22Rv1 (cell line): Measurements from ENCODE around the gene PKIB.

ENCODE experiments used
- H3K27ac ChIP-seq: fragments of 450-650 bp; 2 replicates; pipeline ENCODE4 v1.5.1; 2017
- CTCF ChIP-seq: fragments of 450-650 bp; IDR thresholded peaks from 2 replicates; pipeline ENCODE4 v1.5.1; 2017; ENCODE audit warnings: mild to moderate bottlenecking
- ZFX ChIP-seq: fragments of 450-650 bp; IDR thresholded peaks from 2 replicates; pipeline ENCODE4 v1.6.1; 2017; ENCODE audit warnings: antibody characterized with exemption, borderline replicate concordance

PKIB gene

GRCh38 chr6:122663981-122664380 is 53.8 kb downstream of the PKIB start:
- TF ChIP-seq CTCF (no peak), ZFX (no peak)
- no peak overlapping the region for H3K27ac ChIP-seq

GRCh38 chr6:122665929-122666328 is 55.7 kb downstream of the PKIB start:
- H3K27ac ChIP-seq, result no peak overlapping the region
- no peak for TF ChIP-seq ZFX
- no peak for TF ChIP-seq CTCF

GRCh38 chr6:122666418-122666817 is 56.2 kb downstream of the PKIB start:
- no peak overlapping the region for H3K27ac ChIP-seq
- TF ChIP-seq CTCF (no peak), ZFX (no peak)

DNA sequence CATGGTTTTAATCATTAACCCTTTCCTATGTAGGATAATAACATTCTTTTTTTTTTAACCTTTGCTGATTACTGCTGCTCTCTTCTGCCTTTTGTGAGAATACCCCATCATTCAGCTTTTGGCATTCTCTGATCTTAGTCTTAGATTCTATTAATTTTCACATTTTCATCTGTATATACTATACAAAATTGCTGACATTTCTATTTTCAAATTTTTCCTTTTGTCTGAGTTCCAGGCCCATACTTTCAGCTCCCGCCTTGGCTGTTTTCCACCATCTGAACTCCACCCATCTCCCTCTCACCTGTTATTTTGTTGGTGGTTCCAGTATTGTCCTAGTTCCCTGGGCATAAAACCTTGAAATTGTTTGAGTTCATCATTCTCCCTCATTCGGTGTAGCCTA is 59.2 kb downstream of the PKIB start:
- no peak overlapping the region for H3K27ac ChIP-seq
- no peak for TF ChIP-seq ZFX
- no peak for TF ChIP-seq CTCF

- H3K27ac ChIP-seq, result no peak overlapping the region
- TF ChIP-seq CTCF (no peak), ZFX (no peak)
These were observed 59.7 kb downstream of the PKIB start for GRCh38 chr6:122669868-122670267.

DNA sequence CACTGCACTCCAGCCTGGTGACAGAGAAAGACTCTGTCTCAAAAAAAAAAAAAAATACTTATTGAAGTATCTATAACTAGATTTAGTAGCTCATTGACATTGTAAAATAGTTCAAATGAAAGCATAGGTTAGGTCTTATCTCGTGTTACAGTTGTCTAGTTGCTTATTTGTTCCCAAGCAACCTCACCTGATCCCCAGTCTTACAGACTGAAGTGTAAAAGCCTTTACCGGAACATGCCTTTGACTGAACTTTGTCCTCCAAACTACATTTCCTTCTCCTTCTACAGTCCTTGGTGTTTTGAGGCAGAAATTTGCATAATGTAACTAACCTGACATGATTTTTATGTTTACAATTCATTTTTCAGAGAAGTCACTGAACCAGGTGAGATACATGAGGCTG is 61.0 kb downstream of the PKIB start:
- H3K27ac ChIP-seq, result no peak overlapping the region

GRCh38 chr6:122673343-122673961 is 63.2 kb downstream of the PKIB start:
- no peak overlapping the region for H3K27ac ChIP-seq

More for the DNA sequence above, 61.0 kb downstream of the PKIB start:
- TF ChIP-seq CTCF (no peak), ZFX (no peak)

More at GRCh38 chr6:122673343-122673961, 63.2 kb downstream of the PKIB start:
- TF ChIP-seq ZFX (no peak), CTCF (no peak)
